HT-29 (cell line): ENCODE results near the gene ODAPH. TPM values are rescaled to one million over a fixed set of nuclear protein-coding genes. Genes with fewer than 3 reads are reported as not detected.
"Not testable (repeated sequence)": the region's sequence is repeated elsewhere in the genome, so short reads cannot be mapped to it uniquely, and the experiment has no call there.

Source experiments
- DNase-seq: peaks from one replicate; pipeline ENCODE4 v3.0.0-alpha.2; 2015; ENCODE audit warnings: low spot score
- total RNA-seq: library from RNA; depleted of rRNA; stranded (reverse); fragments of >200 nt; shearing (Covaris generic); gene quantifications from 2 replicates; pipeline ENCODE4 v1.2.3, GENCODE V29; 2014; rRNA removed

The ODAPH gene, protein sequence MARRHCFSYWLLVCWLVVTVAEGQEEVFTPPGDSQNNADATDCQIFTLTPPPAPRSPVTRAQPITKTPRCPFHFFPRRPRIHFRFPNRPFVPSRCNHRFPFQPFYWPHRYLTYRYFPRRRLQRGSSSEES
- not detected in 2 replicates for total RNA-seq

DNA sequence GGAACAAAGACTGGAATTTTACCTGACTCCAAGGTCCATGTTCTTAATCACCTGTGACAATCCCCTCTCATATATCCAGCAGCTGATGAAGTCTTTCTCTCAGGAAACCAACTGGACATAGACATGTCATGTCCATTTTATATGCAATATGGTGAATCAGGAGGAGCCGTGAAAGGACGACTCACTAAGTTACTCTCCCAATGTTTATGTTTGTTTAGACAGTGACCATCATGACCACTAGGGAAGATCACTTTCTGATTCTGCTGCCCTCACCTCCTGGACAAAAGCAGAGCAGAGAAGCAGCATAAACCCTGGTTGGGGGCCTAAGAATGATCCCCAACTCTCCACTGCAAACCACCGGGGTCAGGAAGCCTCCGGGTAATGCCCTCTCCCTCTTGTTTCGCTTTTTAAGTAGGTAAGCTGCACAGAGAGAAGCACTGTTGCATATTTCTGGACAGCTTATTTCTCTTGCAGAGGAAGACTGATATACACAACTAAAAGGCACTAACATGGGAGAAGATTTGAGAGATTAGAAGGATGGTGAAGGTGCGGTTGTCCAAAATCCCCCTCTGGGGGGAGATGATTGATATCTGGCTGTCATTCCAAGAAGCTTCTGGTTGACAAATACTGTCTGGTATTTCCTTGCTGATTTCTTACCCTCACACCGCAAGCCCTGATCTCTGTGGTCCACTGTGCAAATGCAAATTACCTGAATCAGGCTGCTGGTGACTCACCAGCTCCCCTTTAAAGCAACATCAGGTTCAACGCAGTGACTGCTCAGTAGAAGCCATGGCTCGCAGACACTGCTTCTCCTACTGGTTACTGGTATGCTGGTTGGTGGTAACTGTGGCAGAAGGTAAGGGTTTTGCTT, at the start of gene ODAPH:
Gene ODAPH, plus strand, starts transcription at position 773 of the 871 bp plus-strand sequence. Its CDS starts 17 bp downstream, at position 790.
- no peak for DNase-seq

DNA sequence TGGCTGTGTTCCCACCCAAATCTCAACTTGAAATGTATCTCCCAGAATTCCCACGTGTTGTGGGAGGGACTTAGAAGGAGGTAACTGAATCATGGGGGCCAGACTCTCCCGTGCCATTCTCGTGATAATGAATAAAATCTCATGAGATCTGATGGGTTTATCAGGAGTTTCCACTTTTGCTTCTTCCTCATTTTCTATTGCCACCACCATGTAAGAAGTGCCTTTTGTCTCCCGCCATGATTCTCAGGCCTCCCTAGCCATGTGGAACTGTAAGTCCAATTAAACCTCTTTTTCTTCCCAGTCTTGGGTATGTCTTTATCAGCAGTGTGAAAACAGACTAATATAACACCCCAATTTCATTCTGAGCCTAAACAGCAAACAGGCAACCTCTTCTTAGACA, 46.3 kb upstream of the ODAPH start:
- DNase-seq = not testable (repeated sequence)

DNA sequence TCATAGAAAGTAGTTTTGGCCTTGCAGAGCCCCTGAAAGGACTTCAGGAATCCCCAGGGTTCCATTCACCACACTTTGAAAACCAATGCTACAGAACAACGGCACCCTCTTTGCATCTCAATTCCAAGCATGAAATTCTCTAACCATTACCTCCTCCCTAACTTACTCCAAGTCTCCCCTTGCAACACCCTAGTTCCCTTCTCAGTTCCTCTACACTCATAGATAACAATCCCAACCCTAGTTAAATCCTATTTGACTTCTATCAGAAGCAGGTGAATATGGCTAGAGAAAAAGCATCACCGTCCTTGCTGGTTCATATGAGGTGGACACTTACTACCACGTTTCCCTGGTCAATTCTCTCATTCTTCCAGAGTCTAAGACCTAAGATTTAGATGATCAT, 44.0 kb upstream of the ODAPH start:
- DNase-seq = no peak

DNA sequence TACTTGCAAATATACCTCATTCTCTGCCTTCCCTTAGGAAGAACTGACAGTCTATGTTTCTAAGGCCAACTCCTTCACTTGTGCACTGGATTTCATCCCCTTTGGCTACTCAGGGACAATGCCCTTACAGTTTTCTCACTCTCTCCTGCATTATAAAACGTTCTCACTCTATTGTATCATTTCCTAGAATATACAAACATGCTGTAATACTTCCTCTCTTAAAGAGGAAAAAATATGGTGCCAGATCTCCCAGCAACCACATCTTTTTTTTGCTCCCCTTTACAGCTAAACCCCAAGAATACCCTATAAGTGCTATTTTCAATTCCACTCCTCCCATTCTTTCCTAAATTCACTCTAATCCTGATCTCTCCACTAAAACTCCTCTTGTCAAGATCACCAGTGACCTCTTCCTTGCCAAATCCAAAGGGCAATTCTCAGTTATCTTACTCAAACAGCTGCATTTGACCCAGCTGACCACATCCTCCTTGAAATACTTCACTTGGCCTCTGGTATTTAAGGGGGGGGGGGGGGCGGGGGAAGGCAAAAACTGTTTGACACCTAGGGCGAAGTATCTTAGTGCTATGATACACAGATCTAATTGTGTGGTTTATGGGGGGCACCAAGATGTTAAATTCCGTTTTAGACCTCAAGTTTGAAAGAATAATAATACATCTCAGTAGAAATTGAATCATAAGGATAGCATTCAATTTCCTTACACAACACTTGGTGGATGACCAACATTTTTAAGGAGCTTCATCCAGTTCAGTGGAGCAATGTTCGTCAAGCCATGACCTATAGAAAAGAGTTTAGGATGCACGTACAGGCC, 43.3 kb upstream of the ODAPH start:
- no peak for DNase-seq

DNA sequence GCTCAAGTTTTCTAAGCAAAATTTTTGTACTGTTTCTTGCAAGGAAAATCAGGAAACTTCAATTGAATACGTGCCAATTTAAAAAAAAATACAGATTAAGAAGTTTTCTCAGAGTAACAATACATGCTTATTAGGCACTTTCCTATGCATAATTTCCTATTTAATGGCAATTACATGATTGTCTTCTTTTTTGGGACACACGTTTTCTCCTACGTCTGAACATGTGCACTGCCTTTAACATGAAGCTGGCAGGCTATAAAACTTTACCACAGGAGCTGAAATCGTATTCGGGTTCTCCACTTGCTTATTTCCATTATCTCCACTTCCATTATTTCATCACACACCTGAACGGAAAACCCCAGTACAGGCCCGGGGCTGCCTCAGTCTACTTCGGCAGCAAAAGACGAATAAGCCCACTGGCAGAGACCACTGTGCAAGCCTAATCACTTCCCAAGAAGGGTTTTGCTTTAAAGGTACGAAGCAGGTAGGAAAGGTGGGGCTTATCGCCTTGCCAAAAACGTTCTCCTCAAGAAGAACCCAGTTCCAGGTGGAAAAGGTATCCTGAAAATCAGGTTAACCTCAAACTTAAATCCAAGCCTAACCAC, 42.2 kb upstream of the ODAPH start:
- DNase-seq = no peak

DNA sequence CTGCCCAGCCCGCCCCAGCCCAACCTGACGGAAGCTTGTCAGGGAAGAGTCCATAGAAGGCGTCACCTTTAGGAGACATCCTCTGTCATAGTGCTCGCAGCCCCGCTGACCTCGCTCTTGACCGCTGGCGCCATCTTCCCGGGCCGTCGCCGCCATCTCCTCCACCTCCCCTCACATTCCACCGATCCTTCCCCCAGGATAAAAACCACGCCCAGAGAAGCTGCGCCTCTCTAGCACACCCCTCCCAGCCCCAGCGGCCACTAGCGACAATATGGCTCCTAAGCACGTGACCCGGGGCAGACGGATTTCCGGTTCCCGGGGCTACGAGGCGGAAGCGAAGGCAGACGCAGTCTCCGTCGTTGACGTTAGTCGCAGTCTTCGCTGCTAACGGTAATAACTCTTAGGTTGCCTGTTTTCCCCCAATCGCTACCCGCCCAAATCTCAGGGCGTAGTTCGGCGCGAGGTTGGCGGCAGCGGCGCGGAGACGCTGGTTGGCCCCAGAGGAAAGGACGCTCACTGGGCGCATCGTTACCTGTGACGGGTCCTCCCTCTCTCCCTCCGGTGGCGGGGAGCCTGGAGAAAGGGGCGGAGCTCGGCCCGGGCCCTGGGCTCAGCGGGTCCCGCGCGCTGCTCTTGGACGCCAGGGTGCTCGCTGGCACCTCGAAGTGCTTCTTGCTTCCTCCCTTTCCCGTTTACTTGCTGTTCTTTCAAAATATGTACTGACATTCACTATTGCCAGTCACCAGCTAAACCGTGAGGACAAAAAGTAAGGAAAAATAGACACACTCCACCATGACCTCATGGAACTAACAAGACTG, 41.5 kb upstream of the ODAPH start, which contains the start of the genes RCHY1 and THAP6:
Gene RCHY1, minus strand, starts transcription at position 273 of the 818 bp plus-strand sequence. Its CDS starts 117 bp downstream, at position 156.
Gene THAP6, plus strand, starts transcription at position 343 of the 818 bp plus-strand sequence. CDS start 980 bp downstream, outside the sequence.
- DNase-seq = peak; percentile 97

DNA sequence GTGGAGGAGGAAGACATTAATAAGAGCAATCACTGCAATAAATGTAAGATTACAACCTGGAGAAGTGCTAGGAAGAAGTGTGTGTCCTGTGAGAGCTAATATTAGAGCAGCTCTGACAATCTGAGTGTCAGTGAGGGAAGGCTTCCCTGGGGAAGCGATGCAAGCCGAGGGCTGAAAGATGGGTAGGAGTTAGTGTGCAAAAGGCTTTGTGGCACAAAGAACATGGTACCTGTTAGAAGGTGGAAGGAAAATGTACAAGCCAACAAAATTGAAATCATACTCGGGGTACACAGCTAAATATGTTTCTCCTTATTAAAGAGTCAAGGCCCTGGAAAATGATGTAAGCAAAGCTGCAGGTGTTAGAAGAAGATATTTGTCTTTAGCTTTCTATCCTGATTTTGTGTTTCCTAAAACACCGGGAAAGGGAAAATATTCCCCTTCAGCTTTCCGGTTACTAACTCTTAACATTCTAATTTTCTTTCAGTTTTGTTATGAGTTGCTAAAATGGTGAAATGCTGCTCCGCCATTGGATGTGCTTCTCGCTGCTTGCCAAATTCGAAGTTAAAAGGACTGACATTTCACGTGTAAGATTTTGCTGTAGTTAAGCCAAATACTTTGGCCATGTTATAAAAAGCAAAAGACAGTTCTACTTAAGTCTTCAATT, 40.8 kb upstream of the ODAPH start:
- DNase-seq = peak; percentile 38

DNA sequence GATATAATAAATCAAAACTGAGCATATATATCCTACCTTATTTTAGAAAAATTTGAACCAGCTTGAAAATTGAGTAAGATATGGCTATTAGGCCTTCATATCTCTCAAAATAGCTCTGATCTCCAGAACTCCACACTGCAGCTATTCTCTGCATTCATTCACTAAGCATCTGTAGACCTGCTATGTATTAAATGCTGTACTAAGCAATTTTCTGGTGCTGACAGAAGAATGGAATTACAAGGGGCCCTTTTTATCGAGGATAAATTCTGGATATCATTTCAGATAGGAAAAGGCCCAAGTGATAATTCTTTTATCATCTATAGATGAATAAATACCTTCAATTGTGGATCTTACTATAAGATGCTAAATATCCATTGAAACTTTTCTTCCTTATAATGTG, 39.7 kb upstream of the ODAPH start:
- no peak for DNase-seq

DNA sequence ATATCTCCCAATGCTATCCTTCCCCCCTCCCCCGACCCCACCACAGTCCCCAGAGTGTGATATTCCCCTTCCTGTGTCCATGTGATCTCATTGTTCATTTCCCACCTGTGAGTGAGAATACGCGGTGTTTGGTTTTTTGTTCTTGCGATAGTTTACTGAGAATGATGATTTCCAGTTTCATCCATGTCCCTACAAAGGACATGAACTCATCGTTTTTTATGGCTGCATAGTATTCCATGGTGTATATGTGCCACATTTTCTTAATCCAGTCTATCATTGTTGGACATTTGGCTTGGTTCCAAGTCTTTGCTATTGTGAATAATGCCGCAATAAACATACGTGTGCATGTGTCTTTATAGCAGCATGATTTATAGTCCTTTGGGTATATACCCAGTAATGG, 36.4 kb upstream of the ODAPH start:
- not testable (repeated sequence) for DNase-seq

DNA sequence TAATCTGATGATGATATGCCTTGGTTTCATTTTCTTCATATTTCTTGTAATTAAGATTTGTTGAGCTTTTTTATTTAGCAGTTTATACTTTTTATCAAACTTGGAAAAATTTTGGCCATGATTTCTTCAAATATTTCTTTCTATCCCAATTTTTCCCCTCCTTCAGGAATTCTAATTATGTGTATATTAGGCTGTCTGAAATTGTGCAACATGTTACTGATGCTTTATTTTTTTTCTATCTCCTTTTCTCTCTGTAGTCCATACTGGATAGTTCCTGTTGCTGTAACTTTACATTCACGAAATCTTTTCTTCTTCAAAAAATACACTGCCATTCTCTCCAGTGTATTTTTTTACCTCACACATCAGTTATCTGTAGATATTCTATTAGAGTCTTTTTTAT, 30.8 kb upstream of the ODAPH start:
- no peak for DNase-seq

DNA sequence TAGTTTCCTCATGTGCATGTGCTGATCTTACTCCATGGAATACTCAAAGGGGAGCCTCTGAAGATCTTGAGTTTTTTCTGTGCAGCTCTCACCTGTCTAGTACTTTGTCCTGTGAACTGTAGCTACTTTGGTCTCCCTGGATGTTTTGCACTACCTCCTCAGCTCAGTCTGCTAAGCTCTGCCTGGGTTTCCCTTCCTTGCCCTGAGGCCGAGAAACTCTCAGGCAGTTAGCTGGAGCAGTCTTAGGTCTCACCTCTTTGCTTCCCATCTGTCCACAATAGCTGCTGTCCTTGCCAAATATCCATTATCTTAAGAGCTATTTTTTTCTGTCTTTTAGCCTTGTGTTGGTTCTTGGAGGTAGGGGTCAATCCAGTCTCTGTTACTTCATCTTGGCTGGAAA, 30.0 kb upstream of the ODAPH start:
- DNase-seq = no peak

DNA sequence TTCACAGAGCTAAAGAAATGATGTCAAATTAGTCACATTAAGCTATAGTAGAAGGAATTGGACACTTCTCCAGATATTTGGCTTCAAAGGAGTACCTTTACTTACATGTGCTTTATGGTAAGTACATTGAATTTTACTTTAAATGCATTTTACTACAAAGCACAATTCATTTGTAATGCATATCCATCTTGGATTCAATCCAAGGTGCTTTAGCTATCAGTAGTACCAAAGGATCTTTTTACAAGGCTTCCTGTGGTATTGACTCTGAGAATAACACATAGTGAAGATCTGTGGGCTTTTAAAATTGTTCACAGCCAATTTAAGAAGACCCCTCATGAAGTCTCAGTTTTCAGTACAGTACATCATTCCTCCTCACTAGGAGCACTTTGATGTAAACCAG, 28.4 kb upstream of the ODAPH start:
- DNase-seq = no peak

DNA sequence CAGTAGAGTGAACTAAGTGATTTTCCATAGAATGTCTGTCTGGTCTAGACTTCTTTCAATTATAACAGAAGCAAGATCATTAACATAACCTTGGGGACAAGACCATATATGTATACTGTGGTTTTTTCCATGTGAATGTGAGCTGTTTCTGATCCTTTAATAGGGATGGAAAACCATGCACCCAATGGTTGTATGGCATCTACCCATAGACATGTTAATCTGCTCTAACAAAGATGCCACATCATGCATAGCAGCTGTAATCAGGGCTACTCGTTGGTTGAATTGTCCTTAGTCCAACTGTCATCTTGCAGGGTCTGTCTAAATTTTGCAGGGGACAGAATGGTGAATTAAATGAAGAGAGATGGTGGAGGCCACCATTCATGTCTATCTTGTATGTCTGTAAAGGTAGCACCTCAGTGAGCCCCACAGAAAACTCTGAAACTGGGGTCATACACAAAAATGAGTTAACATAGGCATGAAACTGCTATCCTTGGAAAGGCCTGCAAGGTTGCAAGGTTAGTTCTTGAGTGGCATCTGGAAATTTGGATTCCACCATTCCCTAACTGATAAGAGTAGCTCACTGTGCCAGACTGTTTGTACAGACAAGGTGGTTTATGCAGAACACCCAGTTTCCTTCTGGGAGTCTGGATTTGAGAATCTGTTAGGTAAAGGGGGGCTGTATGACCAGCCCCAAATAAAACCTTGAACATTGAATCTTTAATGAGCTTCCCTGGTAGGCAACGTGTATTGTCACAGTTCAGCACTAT, 25.1 kb upstream of the ODAPH start:
- DNase-seq = no peak

DNA sequence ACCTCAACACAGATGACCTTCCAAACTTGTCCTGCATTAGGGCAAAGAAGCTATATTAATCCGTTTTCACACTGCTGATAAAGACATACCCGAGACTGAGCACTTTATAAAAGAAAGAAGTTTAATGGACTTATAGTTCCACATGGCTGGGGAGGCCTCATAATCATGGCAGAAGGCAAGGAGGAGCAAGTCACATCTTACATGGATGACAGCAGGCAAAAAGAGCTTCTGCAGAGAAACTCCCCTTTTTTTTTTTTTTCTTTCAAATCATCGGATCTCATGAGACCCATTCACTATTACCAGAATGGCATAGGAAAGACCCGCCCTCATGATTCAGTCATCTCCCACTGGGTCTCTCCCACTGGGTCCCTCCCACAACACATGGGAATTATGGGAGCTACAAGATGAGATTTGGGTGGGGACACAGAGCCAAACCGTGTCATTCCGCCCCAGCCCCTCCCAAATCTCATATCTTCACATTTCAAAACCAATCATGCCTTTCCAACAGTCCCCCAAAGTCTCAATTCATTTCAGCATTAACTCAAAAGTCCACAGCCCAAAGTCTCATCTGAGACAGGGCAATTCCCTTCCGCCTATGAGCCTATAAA, 24.2 kb upstream of the ODAPH start:
- DNase-seq = not testable (repeated sequence)

DNA sequence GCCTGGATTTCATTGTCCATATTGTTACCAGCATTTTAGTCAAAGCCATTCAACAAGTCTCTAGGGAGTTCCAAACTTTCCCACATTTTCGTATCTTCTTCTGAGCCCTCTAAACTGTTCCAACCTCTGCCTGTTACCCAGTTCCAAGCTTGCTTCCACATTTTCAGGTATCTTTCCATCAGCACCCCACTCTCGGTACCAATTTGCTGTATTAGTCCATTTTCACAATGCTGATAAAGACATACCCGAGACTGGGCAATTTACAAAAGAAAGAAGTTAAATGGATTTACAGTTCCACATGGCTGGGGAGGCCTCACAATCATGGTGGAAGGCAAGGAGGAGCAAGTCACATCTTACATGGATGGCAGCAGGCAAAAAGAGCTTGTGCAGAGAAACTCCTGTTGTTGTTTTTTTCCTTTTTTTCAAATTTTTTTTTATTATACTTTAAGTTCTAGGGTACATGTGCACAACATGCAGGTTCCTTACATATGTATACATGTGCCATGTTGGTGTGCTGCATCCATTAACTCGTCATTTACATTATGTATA, 22.5 kb upstream of the ODAPH start:
- DNase-seq = not testable (repeated sequence)

DNA sequence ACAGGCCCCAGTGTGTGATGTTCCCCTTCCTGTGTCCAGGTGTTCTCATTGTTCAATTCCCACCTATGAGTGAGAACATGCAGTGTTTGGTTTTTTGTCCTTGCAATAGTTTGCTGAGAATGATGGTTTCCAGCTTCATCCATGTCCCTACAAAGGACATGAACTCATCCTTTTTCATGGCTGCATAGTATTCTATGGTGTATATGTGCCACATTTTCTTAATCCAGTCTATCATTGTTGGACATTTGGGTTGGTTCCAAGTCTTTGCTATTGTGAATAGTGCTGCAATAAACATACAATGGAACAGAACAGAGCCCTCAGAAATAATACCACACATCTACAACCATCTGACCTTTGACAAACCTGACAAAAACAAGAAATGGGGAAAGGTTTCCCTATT, 21.9 kb upstream of the ODAPH start:
- not testable (repeated sequence) for DNase-seq

DNA sequence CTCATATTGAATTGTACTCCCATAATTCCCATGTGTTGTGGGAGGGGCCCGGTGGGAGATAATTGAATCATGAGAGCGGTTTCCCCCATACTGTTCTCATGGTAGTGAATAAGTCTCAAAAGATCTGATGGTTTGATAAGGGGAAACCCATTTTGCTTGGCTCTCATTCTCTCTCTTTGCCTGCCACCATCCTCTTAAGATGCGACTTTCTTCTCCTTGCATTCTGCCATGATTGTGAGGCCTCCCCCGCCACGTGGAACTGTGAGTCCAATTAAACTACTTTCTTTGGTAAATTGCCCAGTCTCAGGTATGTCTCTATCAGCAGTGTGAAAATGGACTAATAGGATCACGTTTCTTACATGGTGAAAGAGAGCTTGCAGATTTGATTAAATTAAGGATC, 18.6 kb upstream of the ODAPH start:
- not testable (repeated sequence) for DNase-seq

DNA sequence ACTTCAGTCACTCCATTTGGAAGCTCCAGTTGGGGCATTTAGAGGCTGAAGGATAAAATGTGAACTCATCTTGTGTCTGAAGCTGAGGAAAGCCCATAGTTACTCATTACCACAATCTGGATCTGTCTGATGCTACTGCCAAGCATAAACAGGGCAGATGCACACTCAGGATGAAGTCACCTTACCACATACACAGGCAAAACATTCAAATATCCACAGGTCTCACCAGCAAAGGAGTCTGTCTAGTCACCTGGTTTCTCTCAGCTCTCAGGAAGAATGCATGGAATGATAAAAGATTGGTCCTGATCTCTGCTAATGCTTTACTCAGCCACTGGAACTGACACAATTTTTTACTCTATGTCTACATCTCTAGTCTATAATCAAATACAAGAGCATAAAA, 13.0 kb upstream of the ODAPH start:
- DNase-seq = no peak

DNA sequence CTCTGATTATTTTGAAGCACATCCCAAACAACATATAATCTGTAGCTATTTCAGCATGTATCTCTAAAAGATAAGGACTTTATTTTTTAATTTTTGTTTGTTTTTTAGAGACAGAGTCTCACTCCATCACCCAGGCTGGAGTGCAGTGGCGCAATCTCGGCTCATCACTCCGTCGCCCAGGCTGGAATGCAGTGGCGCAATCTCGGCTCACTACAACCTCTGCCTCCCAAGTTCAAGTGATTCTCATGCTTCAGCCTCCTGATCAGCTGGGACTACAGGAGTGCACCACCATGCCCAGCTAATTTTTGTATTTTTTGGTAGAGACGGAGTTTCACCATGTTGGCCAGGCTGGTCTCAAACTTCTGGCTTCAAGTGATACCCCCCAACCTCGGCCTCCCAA, 11.6 kb upstream of the ODAPH start:
- DNase-seq = not testable (repeated sequence)
